HL-60 (cell line): Measurements from ENCODE around the gene GPC3.

Source experiments
- POLR2AphosphoS5 ChIP-seq: IDR thresholded peaks from 2 replicates; pipeline ENCODE4 v1.6.1; 2012; ENCODE audit warnings: low read depth
- TF ChIP-seq, protein P1 (sequence below): IDR thresholded peaks from one replicate; pipeline ENCODE4 v1.5.1; 2011; ENCODE audit warnings: low read length, control low read depth, inconsistent platforms; ENCODE audit not compliant: insufficient read depth
- TF ChIP-seq, protein P2 (sequence below): IDR thresholded peaks from 2 replicates; pipeline ENCODE4 v1.6.1; 2012; ENCODE audit warnings: low read depth; ENCODE audit not compliant: insufficient replicate concordance

DNA sequence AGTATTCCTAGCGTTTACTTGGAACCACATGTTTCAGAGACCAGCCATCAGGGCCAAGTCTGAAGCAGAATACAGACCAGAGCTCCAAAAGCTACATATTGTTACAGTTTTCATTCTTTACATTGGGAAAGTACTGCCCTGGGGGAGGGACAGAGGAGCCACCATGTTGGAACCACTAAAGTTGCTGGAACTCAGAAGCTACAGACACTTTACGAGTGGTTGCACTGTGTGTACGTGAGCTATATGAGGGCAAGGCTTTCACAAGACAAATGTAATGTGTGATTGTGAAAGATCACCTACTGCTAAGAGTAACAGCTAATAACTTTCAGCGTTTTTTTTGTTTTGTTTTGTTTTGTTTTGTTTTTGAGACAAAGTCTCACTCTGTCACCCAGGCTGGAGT, 11.7 kb downstream of the GPC3 start:
- TF ChIP-seq, protein P1, sequence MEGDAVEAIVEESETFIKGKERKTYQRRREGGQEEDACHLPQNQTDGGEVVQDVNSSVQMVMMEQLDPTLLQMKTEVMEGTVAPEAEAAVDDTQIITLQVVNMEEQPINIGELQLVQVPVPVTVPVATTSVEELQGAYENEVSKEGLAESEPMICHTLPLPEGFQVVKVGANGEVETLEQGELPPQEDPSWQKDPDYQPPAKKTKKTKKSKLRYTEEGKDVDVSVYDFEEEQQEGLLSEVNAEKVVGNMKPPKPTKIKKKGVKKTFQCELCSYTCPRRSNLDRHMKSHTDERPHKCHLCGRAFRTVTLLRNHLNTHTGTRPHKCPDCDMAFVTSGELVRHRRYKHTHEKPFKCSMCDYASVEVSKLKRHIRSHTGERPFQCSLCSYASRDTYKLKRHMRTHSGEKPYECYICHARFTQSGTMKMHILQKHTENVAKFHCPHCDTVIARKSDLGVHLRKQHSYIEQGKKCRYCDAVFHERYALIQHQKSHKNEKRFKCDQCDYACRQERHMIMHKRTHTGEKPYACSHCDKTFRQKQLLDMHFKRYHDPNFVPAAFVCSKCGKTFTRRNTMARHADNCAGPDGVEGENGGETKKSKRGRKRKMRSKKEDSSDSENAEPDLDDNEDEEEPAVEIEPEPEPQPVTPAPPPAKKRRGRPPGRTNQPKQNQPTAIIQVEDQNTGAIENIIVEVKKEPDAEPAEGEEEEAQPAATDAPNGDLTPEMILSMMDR: no peak
- no peak for TF ChIP-seq POLR2AphosphoS5
- TF ChIP-seq, protein P2, sequence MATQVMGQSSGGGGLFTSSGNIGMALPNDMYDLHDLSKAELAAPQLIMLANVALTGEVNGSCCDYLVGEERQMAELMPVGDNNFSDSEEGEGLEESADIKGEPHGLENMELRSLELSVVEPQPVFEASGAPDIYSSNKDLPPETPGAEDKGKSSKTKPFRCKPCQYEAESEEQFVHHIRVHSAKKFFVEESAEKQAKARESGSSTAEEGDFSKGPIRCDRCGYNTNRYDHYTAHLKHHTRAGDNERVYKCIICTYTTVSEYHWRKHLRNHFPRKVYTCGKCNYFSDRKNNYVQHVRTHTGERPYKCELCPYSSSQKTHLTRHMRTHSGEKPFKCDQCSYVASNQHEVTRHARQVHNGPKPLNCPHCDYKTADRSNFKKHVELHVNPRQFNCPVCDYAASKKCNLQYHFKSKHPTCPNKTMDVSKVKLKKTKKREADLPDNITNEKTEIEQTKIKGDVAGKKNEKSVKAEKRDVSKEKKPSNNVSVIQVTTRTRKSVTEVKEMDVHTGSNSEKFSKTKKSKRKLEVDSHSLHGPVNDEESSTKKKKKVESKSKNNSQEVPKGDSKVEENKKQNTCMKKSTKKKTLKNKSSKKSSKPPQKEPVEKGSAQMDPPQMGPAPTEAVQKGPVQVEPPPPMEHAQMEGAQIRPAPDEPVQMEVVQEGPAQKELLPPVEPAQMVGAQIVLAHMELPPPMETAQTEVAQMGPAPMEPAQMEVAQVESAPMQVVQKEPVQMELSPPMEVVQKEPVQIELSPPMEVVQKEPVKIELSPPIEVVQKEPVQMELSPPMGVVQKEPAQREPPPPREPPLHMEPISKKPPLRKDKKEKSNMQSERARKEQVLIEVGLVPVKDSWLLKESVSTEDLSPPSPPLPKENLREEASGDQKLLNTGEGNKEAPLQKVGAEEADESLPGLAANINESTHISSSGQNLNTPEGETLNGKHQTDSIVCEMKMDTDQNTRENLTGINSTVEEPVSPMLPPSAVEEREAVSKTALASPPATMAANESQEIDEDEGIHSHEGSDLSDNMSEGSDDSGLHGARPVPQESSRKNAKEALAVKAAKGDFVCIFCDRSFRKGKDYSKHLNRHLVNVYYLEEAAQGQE: no peak
